A172 (cell line): ENCODE measurements around the gene MRPS27. TPM values are rescaled to one million over a fixed set of nuclear protein-coding genes. Genes with fewer than 3 reads are reported as not detected.
A peak's percentile ranks its signal among the peaks of the same experiment; 100 is the strongest.

Experiments used
- DNase-seq: peaks from one replicate; pipeline ENCODE4 v3.0.0-alpha.2; 2015; ENCODE audit warnings: low spot score
- total RNA-seq: library from RNA; depleted of rRNA; stranded (reverse); fragments of >200 nt; shearing (Covaris generic); gene quantifications from 2 replicates; pipeline ENCODE4 v1.2.3, GENCODE V29; 2014; rRNA removed

Gene MRPS27
- total RNA-seq = 84.1 and 94.9 TPM in 2 replicates

GRCh38 chr5:72319976-72320752 lies at the start of gene MRPS27, which contains the start of gene PTCD2:
TSS of gene MRPS27 (minus strand) at chr5:72320240. CDS start at chr5:72320221, 19 bp downstream.
TSS of gene PTCD2 (plus strand) at chr5:72320373. CDS start at chr5:72320383, 10 bp downstream.
- peak; percentile 99 for DNase-seq

- no peak for DNase-seq
Observed at GRCh38 chr5:72369711-72370110, 49.7 kb upstream of the MRPS27 start.

DNA sequence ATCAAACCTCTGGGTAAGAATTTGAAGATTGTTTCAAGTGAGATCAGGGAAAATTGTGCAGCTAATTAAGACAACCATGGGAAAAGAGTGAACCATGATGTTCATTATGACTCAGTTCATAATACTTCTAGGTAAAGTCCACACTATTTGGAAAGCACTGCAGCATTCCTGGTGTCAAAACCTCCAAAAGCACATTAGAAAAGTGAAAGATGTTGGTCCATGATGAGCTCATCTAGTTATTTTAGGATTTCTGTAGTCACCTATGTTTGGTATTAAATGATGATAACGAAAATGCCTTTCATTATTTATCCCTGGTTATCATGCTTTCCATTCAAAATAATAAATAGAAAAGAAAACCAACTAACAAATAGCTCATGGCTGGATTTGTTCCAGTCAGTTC lies 49.3 kb upstream of the MRPS27 start:
- DNase-seq = no peak

DNA sequence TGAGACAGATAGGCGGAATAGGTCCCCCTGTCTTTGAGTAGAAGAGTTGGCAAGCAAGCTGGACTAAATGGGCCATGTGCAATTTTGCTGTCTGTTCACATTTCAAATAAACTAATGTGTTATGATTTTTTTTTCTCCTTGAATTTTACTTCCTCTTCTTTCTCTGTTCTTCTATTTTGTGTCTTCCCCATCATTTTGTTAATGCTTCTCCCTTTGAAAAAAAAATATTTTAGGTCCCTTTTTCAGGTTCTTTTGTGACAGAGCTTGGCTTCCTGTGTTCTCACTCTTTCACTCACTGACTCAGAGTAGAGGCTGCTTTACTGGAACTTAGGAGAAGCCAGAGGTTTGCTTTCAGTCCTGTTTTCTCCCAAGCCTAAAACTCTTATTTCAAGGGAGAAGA lies 48.2 kb upstream of the MRPS27 start:
- DNase-seq = no peak

DNA sequence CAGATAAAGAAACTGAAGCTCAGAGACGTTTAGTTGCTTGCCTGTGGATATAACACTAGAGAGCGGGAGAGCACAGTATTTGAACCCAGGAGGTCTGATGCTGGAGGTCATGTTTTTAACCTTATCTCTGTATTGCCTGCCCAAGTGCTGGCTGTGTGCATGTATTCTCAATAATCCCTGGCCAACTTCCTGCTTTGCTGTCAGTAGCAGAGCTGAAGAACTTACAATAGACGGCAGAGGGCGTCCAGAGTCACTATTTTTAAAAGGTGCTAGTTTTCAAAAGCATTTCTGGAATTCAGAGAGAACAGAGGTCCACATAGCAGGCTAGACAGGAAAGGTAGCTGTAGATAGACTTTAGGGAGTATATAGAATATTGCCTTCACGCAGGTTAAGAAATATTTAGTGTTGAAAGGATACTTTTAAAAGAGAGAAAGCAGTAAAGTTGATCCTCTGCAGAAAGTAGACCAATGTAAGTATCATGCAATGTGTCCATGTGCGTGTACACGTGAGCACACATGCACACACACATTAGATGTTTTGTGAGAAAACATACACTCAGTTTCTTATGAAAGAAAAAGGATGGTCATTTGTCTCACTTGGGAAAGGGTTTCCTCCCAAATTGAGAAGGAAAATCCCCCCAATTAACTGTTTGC lies 46.4 kb upstream of the MRPS27 start:
- DNase-seq = peak; percentile 79

DNA sequence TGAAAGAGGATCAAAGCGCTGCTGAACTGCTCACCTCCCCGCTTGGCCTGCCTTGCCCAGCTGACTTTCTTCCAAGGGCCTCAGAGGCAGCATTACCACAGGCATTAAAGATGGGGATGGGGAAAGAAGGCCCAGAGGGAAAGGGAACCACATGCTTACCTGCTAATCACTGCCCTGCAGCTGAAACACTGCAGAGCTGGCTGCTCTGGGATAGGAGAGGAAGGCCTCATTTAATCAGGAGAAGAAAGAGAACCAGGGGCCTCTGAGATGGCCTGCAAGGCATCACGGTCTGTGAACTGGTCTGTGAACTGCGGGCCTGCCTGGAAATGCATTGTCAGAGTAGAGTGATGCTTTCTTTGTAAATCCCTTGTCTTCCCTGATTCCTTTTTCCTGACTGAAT lies 44.9 kb upstream of the MRPS27 start:
- no peak for DNase-seq

DNA sequence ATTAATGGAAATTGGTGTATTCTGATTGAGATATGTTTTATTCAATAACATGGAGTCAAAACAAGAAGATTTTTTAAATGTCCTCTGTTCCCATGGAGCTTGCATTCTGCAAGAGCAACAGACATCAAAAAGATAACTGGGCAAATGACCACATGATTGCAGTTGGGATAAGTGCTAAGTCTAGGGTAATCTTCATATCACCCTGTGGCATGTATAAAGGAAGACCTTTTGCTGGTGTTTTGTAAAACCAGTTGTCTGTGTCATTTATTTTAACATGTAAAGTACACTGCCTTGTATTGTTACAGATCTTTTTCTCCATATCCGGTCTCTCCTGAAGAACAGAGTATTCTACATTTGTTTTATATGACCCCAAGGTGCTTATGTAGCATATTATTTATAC lies 44.1 kb upstream of the MRPS27 start:
- no peak for DNase-seq

- DNase-seq = peak; percentile 86
Observed at GRCh38 chr5:72363166-72363802, 43.2 kb upstream of the MRPS27 start.

DNA sequence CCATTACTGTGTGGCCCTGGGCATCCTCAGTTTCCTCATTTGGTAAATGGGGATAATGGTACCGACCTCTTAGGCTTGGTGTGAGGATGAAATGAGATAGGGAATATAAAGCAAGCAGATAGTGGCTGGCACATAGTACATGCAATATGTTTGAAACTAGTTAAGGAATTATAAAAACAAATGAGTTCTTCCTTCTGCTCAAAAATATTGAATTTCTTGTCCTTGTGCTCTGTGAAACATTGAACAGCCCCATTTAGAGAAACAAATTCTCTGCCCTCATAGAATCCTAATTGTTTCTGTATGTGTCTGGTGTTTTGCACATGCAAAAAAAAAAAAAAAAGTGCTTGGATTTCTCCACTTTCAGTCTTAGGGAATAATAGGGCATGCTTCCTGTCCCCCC lies 39.8 kb upstream of the MRPS27 start:
- DNase-seq = no peak

DNA sequence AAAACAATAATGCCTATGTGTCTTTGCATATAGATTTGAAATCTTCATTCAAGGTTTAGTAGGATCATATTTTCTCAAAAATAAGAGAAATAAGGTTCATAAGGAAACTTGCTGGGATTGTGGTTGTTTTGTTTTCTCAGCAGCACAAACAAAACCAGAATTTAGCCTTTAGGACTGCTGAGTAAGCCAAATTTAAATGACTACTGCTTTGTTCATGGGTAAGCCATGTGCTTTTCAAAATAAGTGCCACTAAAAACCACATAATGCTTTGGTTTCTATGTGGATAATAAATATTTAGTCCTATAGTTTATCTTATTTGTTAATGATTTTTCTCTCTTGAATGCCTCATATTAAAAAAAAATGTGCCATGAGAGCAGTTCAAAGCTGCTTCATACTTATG lies 38.9 kb upstream of the MRPS27 start:
- no peak for DNase-seq

- DNase-seq = no peak
Observed at GRCh38 chr5:72356361-72356760, 36.3 kb upstream of the MRPS27 start.

GRCh38 chr5:72355706-72356299 lies 35.8 kb upstream of the MRPS27 start:
- DNase-seq = peak; percentile 75

DNA sequence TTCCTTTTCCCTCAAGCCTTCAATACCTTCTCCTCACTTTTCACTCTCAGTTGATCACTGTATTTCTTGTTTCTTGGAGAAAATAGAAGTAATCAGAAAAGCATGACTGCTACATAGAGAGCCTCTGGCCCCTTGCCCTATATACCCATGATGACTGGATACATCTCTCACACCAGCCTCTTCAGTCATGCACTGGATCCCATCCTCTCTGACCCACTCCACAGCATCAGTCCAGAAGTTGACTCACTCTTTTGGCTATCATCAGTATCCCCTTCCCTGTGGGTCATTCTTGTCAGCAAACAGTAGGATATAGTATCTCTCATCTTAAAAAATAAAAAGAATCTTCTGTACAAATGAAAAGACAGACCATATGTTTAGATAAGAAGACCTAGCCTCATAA lies 33.0 kb upstream of the MRPS27 start:
- DNase-seq = no peak

DNA sequence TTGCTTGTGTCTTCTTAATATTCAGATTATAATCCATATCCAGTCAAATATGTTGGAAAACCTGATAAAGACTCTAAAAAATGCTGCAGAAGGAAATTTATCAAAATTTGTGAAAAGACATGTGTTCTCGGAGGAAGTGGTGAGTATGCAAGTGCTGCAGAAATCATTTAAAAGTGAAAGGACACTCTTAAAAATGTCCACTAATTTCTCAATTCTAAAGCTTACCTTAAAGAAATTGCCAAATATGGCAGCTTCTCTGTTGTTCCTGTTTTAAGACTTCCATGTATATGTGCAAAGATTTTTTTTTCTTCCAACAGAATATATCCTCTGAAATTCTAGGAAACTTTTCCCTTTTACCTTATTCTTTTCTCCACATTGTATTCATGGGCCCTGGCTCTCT lies 32.6 kb upstream of the MRPS27 start:
- DNase-seq = no peak

DNA sequence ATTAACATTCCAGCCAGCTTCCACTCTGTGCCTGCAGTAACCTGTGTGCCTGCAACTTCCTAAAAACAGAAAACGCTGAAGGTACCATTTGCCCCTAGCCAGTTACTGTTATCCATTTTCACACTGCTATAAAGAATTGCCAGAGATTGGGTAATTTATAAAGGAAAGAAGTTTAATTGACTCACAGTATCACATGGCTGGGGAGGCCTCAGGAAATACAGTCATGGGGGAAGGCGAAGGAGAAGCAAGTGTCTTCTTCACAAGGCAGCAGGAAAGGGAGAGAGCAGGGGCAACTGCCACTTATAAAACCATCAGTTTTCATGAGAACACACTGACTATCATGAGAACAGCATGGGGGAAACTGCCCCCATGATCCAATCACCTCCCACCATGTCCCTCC lies 31.3 kb upstream of the MRPS27 start:
- DNase-seq = no peak

DNA sequence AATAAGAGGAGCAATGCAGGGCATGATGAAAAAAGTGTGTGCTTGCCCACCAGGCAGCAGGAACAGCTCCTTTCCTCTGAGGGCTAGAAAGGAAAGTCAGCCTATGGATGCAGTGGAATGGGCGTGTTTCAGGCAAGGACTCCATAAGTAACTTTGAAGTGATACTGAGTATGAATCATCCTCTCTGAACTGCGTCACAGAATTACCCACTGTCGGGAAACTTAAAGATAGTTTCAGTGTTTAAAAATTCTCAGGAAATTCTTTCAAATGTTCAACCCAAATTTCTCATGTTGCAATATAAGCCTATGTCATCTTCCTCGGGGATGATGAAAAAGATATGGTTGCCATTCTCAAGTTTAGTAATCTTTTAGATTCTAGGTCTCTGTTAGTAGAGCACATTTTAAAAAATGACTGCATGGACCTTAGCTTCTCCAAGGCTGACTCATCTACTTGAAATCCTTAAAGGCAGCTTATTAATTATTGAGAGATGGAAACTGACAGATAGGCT lies 27.8 kb upstream of the MRPS27 start:
- peak; percentile 83 for DNase-seq

- DNase-seq = no peak
Observed at GRCh38 chr5:72346398-72346797, 26.4 kb upstream of the MRPS27 start.

DNA sequence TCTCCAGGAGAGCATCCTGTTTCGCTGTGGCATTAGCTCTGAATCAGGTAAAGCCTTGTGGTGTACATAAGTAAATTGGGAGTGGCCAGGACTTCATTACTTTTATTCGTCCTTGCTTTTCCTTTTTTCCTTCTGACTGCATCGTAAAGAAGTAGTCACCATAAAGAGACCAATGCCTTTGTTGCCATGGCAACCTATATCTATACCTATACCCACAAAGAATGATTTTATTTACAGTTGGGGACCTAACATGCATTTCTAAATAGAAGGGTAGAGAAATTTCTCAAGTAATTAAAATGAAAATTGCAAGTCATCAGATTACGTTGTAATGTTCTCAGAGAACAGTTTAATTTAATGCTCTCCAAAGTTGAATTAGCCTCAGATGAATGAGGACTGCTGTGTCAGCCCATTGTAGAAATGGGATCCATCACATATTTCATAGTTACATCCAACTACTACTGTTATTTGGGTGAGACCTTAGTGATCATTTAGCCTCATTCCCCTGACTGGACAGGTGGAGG lies 18.7 kb upstream of the MRPS27 start:
- no peak for DNase-seq

DNA sequence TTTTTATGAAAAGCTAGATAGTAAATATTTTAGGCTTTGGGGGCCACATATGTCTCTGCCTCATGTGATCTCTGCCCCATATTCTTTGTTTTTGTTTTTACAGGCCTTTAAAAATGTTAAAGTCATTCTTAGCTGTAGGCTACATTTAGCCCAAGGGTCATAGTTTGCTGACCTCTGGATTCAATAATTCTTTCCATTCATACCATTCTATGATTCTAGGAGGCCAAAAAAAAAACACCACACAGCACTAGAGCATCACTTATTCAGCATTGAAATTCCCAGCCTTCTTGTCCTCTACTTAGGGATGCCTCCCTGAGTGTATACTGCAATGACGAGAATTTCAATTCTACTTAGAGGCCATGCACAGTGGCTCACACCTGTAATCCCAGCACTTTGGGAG lies 17.1 kb upstream of the MRPS27 start:
- no peak for DNase-seq

DNA sequence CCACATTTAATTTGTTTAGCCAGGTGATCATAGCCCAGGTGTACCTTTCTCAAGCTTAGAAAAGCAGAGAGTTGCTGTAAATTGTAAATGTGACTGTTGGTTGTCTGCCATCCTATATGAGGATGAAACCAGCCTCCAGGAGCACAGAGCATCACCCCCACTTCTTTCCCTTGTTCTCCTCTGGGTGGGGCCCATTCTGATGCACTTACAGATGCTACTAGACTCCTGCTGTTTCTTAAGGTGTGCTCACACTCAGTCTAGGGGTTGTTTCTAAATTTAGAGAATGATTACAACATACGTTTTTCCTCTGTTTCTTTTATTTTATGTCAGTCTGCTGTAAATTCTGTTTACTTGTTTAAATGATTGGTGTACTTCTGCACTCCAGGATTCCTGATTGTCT lies 10.7 kb upstream of the MRPS27 start:
- DNase-seq = no peak

DNA sequence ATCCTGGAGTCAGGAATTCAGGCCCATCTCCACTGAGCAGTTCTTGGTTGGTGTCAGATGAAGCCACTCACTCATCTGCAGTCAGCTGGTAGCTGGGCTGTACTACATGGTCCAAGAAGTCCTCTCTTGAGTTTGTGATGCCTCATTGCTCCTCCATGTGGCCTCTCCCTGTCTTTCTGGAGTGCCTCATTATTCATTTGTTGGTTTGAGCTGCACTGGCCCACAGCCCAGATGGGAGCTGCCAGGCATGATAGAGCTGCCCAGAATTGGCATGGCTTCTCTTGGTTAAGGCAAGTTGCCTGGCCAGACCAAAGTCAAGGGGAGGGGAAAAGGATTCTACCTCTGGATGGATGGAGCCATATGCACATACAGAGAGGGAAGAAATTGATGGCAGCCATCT lies 8.1 kb upstream of the MRPS27 start:
- DNase-seq = peak; percentile 62

- DNase-seq = no peak
Observed at GRCh38 chr5:72326306-72326649, 6.2 kb upstream of the MRPS27 start.
